K562 (cell line): ENCODE results near the gene RUNDC3A. TPM values are rescaled to one million over a fixed set of nuclear protein-coding genes. Genes with fewer than 3 reads are reported as not detected.

Experiments
- ARID1B ChIP-seq: fragments of 450-650 bp; IDR thresholded peaks from 2 replicates; pipeline ENCODE4 v1.6.1; 2016; ENCODE audit warnings: antibody characterized with exemption, mild to moderate bottlenecking, inconsistent platforms
- BRF1 ChIP-seq: IDR thresholded peaks from 3 replicates; pipeline ENCODE4 v1.6.1; 2011; ENCODE audit warnings: borderline replicate concordance, mild to moderate bottlenecking; ENCODE audit not compliant: insufficient read length; ENCODE audit errors: extremely low read depth
- CBX2 ChIP-seq: fragments of 200-600 bp; sonication (generic); IDR thresholded peaks from one replicate; pipeline ENCODE4 v1.6.1; 2012; ENCODE audit warnings: mild to moderate bottlenecking, low read length, inconsistent platforms; ENCODE audit not compliant: insufficient read depth, poor library complexity, severe bottlenecking
- E2F4 ChIP-seq: sonication (generic); formaldehyde crosslinking; IDR thresholded peaks from 2 replicates; pipeline ENCODE4 v1.8.0; 2022; ENCODE audit warnings: mild to moderate bottlenecking, low read depth, missing genetic modification reagents
- ERF ChIP-seq: fragments of 450-650 bp; formaldehyde crosslinking; IDR thresholded peaks from 2 replicates; pipeline ENCODE4 v1.4.0; 2020; ENCODE audit warnings: mild to moderate bottlenecking, mixed read lengths
- NCOA4 ChIP-seq: fragments of 450-650 bp; IDR thresholded peaks from 2 replicates; pipeline ENCODE4 v1.6.1; 2018; ENCODE audit warnings: mild to moderate bottlenecking; ENCODE audit not compliant: partially characterized antibody
- PRPF4 ChIP-seq: fragments of 200-400 bp; formaldehyde crosslinking; IDR thresholded peaks from one replicate; pipeline ENCODE4 v1.6.1; 2017; ENCODE audit warnings: low read length, low read depth, mild to moderate bottlenecking; ENCODE audit not compliant: insufficient read depth, poor library complexity, severe bottlenecking
- RB1 ChIP-seq: fragments of 450-650 bp; IDR thresholded peaks from 2 replicates; pipeline ENCODE4 v1.6.1; 2017; ENCODE audit warnings: low read depth, mild to moderate bottlenecking
- TAL1 ChIP-seq: fragments of 450-650 bp; IDR thresholded peaks from 2 replicates; pipeline ENCODE4 v1.6.1; 2016; ENCODE audit warnings: mild to moderate bottlenecking
- ZBTB40 ChIP-seq, 2 experiments: fragments of 450-650 bp in 1 of 2; sonication (generic) in 1 of 2; formaldehyde crosslinking in 1 of 2; IDR thresholded peaks; 2 replicates each; pipeline versions ENCODE4 v1.7.1 to v1.9.0; 2016 to 2022; ENCODE audit warnings: inconsistent platforms in 1 of 2, mild to moderate bottlenecking in 1 of 2, missing genetic modification reagents in 1 of 2
- ZBTB7A ChIP-seq: IDR thresholded peaks from 2 replicates; pipeline ENCODE4 v1.6.1; 2011; ENCODE audit warnings: low read depth, mild to moderate bottlenecking, low read length, moderate library complexity, borderline replicate concordance; ENCODE audit not compliant: control insufficient read depth
- ZNF143 ChIP-seq: sonication (generic); formaldehyde crosslinking; IDR thresholded peaks from 2 replicates; pipeline ENCODE4 v1.9.0; 2022; ENCODE audit warnings: mild to moderate bottlenecking, missing genetic modification reagents
- ZNF592 ChIP-seq: fragments of 450-650 bp; IDR thresholded peaks from 2 replicates; pipeline ENCODE4 v1.6.1; 2017; ENCODE audit warnings: antibody characterized with exemption, mild to moderate bottlenecking
- polyA plus RNA-seq, 8 experiments: library from polyadenylated mRNA; depleted of rRNA in 4 of 8; stranded (reverse) in 5 of 8; unstranded in 3 of 8; fragments of >200 nt; fragmentation: Nextera tagmentation in 2 of 8; fragmentation: Illumina TruSeq in 1 of 8; extraction: Ambion mirVana in 2 of 8; extraction: Trizol in 1 of 8; gene quantifications; 2 replicates each; pipeline versions ENCODE4 v1.2.1 to v1.2.3, GENCODE V29; 2011 to 2014; ENCODE audit warnings: inconsistent platforms in 1 of 8, missing spikeins in 1 of 8
- total RNA-seq, 7 experiments: library from RNA; depleted of rRNA in 6 of 7; stranded (reverse); fragments of >200 nt in 6 of 7; fragmentation: Illumina TruSeq in 2 of 7; extraction: Trizol in 2 of 7; gene quantifications; 2 replicates each; pipeline versions ENCODE4 v1.2.1 to v1.2.3, GENCODE V29; 2011 to 2021; ENCODE audit warnings: low replicate concordance in 1 of 7

RUNDC3A gene
- total and polyA plus RNA-seq, 9 of the 15 experiments (the other 6 are each of a cell fraction or from before 2014, with no cell fraction given): not detected

- TF ChIP-seq ZBTB40 (IDR thresholded peaks at IDR 0.05) (no peak), ZBTB40 (CRISPR knock-in tag; IDR thresholded peaks at IDR 0.05) (no peak), TAL1 (no peak), ZBTB7A (peak; percentile 3; the same call in 1 of the 2 replicates), CBX2 (no peak), BRF1 (no peak), ARID1B (no peak), PRPF4 (no peak), ZNF592 (no peak), ZNF143 (no peak), E2F4 (CRISPR knock-in tag) (no peak), RB1 (0 out of 2 replicates have a peak, but pooled peaks have one; percentile 13), NCOA4 (no peak), ERF (no peak)
These were observed 36.6 kb downstream of the RUNDC3A start, which contains the start of gene GRN (continued) for GRCh38 chr17:44344939-44345453.
